Cardiac muscle cell (in vitro differentiated cells and primary cell): ENCODE measurements around the gene EML6. TPM values are rescaled to one million over a fixed set of nuclear protein-coding genes. Genes with fewer than 3 reads are reported as not detected.

Experiments
- DNase-seq, 2 donors: peaks; one replicate each; pipeline versions ENCODE4 v3.0.0 to v3.0.0-alpha.2; 2010 to 2017; ENCODE audit warnings: low read depth in 1 of 2, low spot score in 1 of 2
- H3K27ac ChIP-seq: fragments of 200-600 bp; sonication (generic); 2 replicates; pipeline ENCODE4 v1.5.1; 2016
- H3K27me3 ChIP-seq: fragments of 200-600 bp; sonication (generic); 2 replicates; pipeline ENCODE4 v1.6.0; 2016; ENCODE audit warnings: control low read depth
- H3K36me3 ChIP-seq: fragments of 200-600 bp; sonication (generic); 2 replicates; pipeline ENCODE4 v1.5.1; 2016; ENCODE audit warnings: control low read depth
- H3K4me1 ChIP-seq: fragments of 200-600 bp; sonication (generic); 2 replicates; pipeline ENCODE4 v1.8.1; 2017; ENCODE audit warnings: low read depth, mild to moderate bottlenecking, mixed run types
- H3K4me3 ChIP-seq: fragments of 200-600 bp; sonication (generic); 2 replicates; pipeline ENCODE4 v1.5.1; 2016; ENCODE audit warnings: mild to moderate bottlenecking
- H3K9me3 ChIP-seq: fragments of 200-600 bp; sonication (generic); 2 replicates; pipeline ENCODE4 v1.5.1; 2017; ENCODE audit warnings: low read depth, mild to moderate bottlenecking, control low read depth
- polyA plus RNA-seq: library from polyadenylated mRNA; unstranded; fragments of >200 nt; fragmentation: Nextera tagmentation; extraction: Ambion mirVana; gene quantifications from 2 replicates; pipeline ENCODE4 v1.2.1, GENCODE V29; 2016
- total RNA-seq: library from RNA; depleted of rRNA; stranded (reverse); fragments of >200 nt; gene quantifications from 2 replicates; pipeline ENCODE4 v1.2.3, GENCODE V29; 2016
- TF ChIP-seq, protein P1 (sequence below): IDR thresholded peaks from 2 replicates; pipeline ENCODE4 v1.5.1; 2012; ENCODE audit warnings: low read depth, mild to moderate bottlenecking, low read length

Gene EML6
- total and polyA plus RNA-seq, 2 experiments from 2014 or later: 0.89 to 1.3 TPM

DNA sequence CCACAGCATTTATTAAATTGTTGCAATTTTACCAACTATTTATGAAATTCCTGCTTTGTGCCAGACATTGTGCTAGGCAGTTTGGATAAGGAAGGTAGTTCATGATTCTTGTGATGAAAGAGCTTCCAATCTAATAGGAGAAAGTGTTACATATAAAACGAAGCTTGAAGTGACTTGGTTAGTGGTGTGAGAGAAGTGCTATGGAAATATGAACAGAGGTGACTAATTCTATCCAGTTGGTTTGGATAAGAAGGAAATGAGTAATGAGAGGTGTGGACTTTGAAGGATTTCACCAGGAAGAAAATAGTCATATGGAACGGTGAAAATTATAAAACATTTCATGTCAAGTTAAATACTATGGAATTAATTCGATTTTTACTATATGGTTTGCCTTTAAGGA lies 48.6 kb downstream of the EML6 start:
- H3K36me3 ChIP-seq: no peaks in the 10 kb centered on the region
- no peaks in the 10 kb centered on the region for H3K27me3 ChIP-seq
- TF ChIP-seq, protein P1, sequence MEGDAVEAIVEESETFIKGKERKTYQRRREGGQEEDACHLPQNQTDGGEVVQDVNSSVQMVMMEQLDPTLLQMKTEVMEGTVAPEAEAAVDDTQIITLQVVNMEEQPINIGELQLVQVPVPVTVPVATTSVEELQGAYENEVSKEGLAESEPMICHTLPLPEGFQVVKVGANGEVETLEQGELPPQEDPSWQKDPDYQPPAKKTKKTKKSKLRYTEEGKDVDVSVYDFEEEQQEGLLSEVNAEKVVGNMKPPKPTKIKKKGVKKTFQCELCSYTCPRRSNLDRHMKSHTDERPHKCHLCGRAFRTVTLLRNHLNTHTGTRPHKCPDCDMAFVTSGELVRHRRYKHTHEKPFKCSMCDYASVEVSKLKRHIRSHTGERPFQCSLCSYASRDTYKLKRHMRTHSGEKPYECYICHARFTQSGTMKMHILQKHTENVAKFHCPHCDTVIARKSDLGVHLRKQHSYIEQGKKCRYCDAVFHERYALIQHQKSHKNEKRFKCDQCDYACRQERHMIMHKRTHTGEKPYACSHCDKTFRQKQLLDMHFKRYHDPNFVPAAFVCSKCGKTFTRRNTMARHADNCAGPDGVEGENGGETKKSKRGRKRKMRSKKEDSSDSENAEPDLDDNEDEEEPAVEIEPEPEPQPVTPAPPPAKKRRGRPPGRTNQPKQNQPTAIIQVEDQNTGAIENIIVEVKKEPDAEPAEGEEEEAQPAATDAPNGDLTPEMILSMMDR: no peak
- H3K27ac ChIP-seq: no peak overlapping the region
- peak in 1 of 2 donors; percentile 65 for DNase-seq
- H3K9me3 ChIP-seq: no peaks in the 10 kb centered on the region
- no peaks in the 10 kb centered on the region for H3K4me1 ChIP-seq
- H3K4me3 ChIP-seq: no peak overlapping the region

DNA sequence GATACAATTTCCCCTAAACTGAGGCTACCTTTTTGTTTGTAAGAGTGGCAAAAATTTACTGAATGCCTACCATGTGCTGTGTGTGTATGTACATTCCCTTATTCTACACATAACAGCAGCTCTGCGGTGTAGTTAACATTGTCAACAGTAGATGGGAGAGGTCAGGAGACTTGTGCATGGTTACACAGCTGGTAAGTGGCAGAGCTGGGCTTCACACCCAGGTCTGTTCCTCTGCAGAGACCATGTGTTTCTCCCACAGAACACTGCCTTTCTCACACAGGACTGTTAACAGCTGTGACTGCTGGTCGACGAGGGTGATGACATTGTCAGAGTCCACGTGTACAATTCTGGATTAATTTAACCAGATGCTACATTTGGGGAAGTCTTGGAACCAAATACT lies 49.1 kb downstream of the EML6 start:
- H3K27ac ChIP-seq: no peak overlapping the region

DNA sequence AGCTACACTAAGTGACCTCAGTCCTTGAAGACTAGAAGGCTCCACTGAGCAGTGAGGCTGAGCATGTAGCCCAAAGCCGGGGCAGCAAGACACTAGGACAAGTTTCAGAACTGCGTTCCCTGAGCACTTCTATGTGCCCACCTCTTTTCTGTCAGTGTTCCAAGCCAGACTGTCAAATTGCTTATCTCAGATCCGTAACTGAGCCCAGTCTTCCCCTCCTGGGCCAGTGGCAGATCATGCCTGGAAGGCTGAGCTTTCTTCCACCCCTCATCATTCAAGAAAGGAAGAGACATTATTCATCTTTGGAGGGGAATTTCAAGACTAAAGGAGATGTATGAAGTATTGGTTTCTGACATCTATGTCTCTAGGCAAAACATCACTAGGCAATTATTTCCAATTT lies 49.8 kb downstream of the EML6 start:
- no peaks in the 10 kb centered on the region for H3K4me1 ChIP-seq
- TF ChIP-seq, protein P1: no peak
- no peak overlapping the region for H3K27ac ChIP-seq
- no peak overlapping the region for H3K4me3 ChIP-seq
- H3K9me3 ChIP-seq: no peaks in the 10 kb centered on the region
- H3K27me3 ChIP-seq: no peaks in the 10 kb centered on the region
- no peak for DNase-seq
- no peaks in the 10 kb centered on the region for H3K36me3 ChIP-seq

More for the DNA sequence above, 49.1 kb downstream of the EML6 start:
- peak in 1 of 2 donors; percentile 22 for DNase-seq
- H3K27me3 ChIP-seq: no peaks in the 10 kb centered on the region
- H3K36me3 ChIP-seq: no peaks in the 10 kb centered on the region
- TF ChIP-seq, protein P1: no peak
- no peak overlapping the region for H3K4me3 ChIP-seq
- no peaks in the 10 kb centered on the region for H3K4me1 ChIP-seq
- H3K9me3 ChIP-seq: no peaks in the 10 kb centered on the region

DNA sequence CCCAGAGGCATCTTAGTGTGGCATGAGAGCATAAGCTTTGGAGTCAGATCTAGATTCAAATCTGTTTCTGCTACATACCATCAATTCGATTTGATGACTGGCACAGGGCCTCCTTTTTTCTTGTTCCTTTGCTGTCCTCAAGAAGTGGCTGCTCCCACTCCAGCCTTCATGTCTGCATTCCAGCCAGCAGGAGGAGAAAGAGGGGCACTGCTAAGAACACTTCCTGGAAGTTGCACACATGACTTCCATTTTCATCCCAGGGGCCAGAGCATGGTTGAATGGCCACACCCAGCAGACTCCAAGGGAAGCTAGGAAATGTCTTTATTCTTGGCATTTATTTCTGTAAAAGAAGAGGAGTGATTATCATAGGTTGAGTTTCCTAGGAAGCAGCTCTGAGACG lies 50.4 kb downstream of the EML6 start:
- TF ChIP-seq, protein P1: peak; percentile 24

DNA sequence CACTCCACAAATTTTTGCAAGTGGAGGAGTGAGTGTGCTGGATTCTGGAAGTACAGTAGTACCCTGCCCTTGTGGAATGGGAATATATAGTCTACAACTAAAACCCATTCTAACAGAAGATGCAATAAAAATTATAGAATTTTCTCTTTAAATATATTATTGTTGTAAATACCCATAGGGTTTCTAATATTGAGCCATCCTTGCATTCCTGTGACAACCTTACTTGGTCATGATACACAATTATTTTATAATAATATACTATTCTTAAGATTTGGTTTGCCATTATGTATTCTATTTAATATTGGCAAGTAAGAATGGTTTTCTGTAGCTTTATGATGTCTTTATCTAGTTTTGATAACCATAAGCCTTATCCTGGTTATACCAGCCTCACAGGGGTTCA lies 52.2 kb downstream of the EML6 start:
- no peaks in the 10 kb centered on the region for H3K27me3 ChIP-seq
- no peak for DNase-seq
- no peak overlapping the region for H3K27ac ChIP-seq
- H3K36me3 ChIP-seq: no peaks in the 10 kb centered on the region
- no peaks in the 10 kb centered on the region for H3K9me3 ChIP-seq
- H3K4me1 ChIP-seq: no peaks in the 10 kb centered on the region
- TF ChIP-seq, protein P1: no peak
- H3K4me3 ChIP-seq: no peak overlapping the region

More for the DNA sequence above, 50.4 kb downstream of the EML6 start:
- Histone ChIP-seq H3K9me3 (no peaks in the 10 kb centered on the region), H3K4me1 (no peaks in the 10 kb centered on the region), H3K27me3 (no peaks in the 10 kb centered on the region), H3K27ac (no peak overlapping the region), H3K36me3 (no peaks in the 10 kb centered on the region), H3K4me3 (no peak overlapping the region)
- peak in 1 of 2 donors; percentile 17 for DNase-seq

DNA sequence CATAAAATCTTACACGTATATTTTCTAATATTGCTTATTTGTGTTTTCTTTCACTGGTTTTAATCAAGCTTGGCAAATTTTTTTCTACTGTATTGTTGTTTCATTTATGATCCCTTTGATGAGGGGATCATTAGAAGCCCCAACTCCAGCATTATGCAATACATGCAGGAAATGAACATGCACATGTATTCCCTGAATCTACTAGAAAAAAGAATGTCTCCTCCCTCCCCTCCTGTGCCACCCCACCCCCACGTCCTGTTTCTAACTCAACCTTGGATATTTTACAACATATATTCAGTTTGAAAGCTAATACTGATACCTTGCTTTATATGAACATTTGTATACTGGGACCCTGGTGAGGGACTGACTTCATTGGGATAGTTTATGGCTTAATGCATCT lies 53.0 kb downstream of the EML6 start:
- Histone ChIP-seq H3K36me3 (no peaks in the 10 kb centered on the region), H3K9me3 (no peaks in the 10 kb centered on the region), H3K27ac (no peak overlapping the region), H3K4me1 (no peaks in the 10 kb centered on the region), H3K4me3 (no peak overlapping the region), H3K27me3 (no peaks in the 10 kb centered on the region)
- TF ChIP-seq, protein P1: no peak
- DNase-seq: peak in 1 of 2 donors; percentile 17
